Gastroesophageal sphincter (tissue), 4 donors: Measurements from ENCODE around the gene FRRS1L. TPM values are rescaled to one million over a fixed set of nuclear protein-coding genes. Genes with fewer than 3 reads are reported as not detected.

Source experiments
- ATAC-seq: fragments of 150-250 bp; one replicate; pipeline ENCODE4 v1.9.1; 2016; ENCODE audit warnings: mild to moderate bottlenecking, moderate library complexity
- H3K27ac ChIP-seq, 4 donors: fragments of 200-600 bp; sonication (generic) in 3 of 4; 1 replicate in 3 of 4; 2 replicates in 1 of 4; pipeline ENCODE4 v1.5.1; 2016 to 2019
- H3K27me3 ChIP-seq: fragments of 200-600 bp; sonication (generic); one replicate; pipeline ENCODE4 v1.5.1; 2019
- H3K36me3 ChIP-seq, 2 donors: fragments of 200-600 bp; sonication (generic); one replicate each; pipeline ENCODE4 v1.5.1; 2019; ENCODE audit warnings: control low read depth in 1 of 2
- H3K4me1 ChIP-seq, 3 donors: fragments of 200-600 bp; sonication (generic); 1 replicate in 2 of 3; 2 replicates in 1 of 3; pipeline ENCODE4 v1.5.1; 2016 to 2019; ENCODE audit warnings: control low read depth in 2 of 3
- H3K4me3 ChIP-seq, 2 donors: fragments of 200-600 bp; sonication (generic); one replicate each; pipeline ENCODE4 v1.5.1; 2019; ENCODE audit warnings: mild to moderate bottlenecking in 1 of 2, moderate library complexity in 1 of 2
- H3K9me3 ChIP-seq, 3 donors: fragments of 200-600 bp; sonication (generic); one replicate each; pipeline ENCODE4 v1.5.1; 2017 to 2019; ENCODE audit warnings: control low read depth in 2 of 3
- CTCF ChIP-seq, 4 experiments: fragments of 200-600 bp in 2 of 4; fragments of 450-650 bp in 2 of 4; sonication (generic) in 1 of 4; IDR thresholded peaks; one replicate each; pipeline ENCODE4 v1.5.1; 2017 to 2019; ENCODE audit warnings: antibody characterized with exemption in 4 of 4, mild to moderate bottlenecking in 2 of 4, moderate library complexity in 2 of 4
- EP300 ChIP-seq: sonication (generic); formaldehyde crosslinking; IDR thresholded peaks from one replicate; pipeline ENCODE4 v1.6.1; 2017; ENCODE audit warnings: antibody characterized with exemption, mild to moderate bottlenecking
- POLR2A ChIP-seq, 2 donors: fragments of 450-650 bp; IDR thresholded peaks; one replicate each; pipeline ENCODE4 v1.6.1; 2017; ENCODE audit warnings: antibody characterized with exemption in 2 of 2, mild to moderate bottlenecking in 2 of 2, moderate library complexity in 1 of 2
- POLR2AphosphoS5 ChIP-seq: sonication (generic); formaldehyde crosslinking; IDR thresholded peaks from one replicate; pipeline ENCODE4 v1.6.1; 2017; ENCODE audit warnings: antibody characterized with exemption
- WGBS, 2 donors: methylation state at CpG; one replicate each; pipeline ENCODE4 v1.1.5; 2018; ENCODE audit warnings: low coverage in 1 of 2; 5-methylcytosine and 5-hydroxymethylcytosine counted together
- total RNA-seq, 4 donors: library from RNA; depleted of rRNA; stranded (reverse); fragments of >200 nt; gene quantifications; one replicate each; pipeline ENCODE4 v1.1.0, GENCODE V29; 2016

Gene FRRS1L
- total RNA-seq, 4 donors from 2014 or later = 4.6 to 11.5 (median 10.1) TPM

GRCh38 chr9:109092051-109092580, 74.9 kb downstream of the FRRS1L start:
- Histone ChIP-seq H3K4me3 (no peak overlapping the region), H3K4me1 (peaks cover 9 to 52% (median 11%) of the 10 kb centered on the region in 3 donors), H3K27ac (peak overlapping the region in 3 of 4 donors; percentile 1 to 39 (median 14)), H3K9me3 (no peaks in the 10 kb centered on the region), H3K36me3 (peaks cover 0 to 52% of the 10 kb centered on the region in 2 donors), H3K27me3 (no peaks in the 10 kb centered on the region)
- no peak for TF ChIP-seq POLR2A (IDR thresholded peaks at IDR 0.05)
- peak; percentile 10 for TF ChIP-seq POLR2AphosphoS5
- no peak for ATAC-seq

- Histone ChIP-seq H3K27ac (peak overlapping the region in 1 of 4 donors; percentile 32), H3K27me3 (no peaks in the 10 kb centered on the region), H3K36me3 (peaks cover 0 to 85% of the 10 kb centered on the region in 2 donors), H3K4me1 (peaks cover 3 to 13% (median 8%) of the 10 kb centered on the region in 3 donors), H3K4me3 (no peak overlapping the region), H3K9me3 (no peaks in the 10 kb centered on the region)
- 92% methylated on average over 7 of the region's 7 CpGs; no CpG with 5 or more reads in 1 of the 2 donors for WGBS, 2 donors
- TF ChIP-seq POLR2A (IDR thresholded peaks at IDR 0.05) (no peak), POLR2AphosphoS5 (peak; percentile 65)
- no peak for ATAC-seq
These were observed 78.8 kb downstream of the FRRS1L start for GRCh38 chr9:109088221-109088620.

- no peaks in the 10 kb centered on the region for H3K9me3 ChIP-seq
- TF ChIP-seq POLR2AphosphoS5 (no peak), EP300 (no peak), CTCF (IDR thresholded peaks at IDR 0.05) (no peak), POLR2A (IDR thresholded peaks at IDR 0.05) (no peak)
- H3K27me3 ChIP-seq = no peaks in the 10 kb centered on the region
- peaks cover 3 to 10% (median 8%) of the 10 kb centered on the region in 3 donors for H3K4me1 ChIP-seq
- ATAC-seq = no peak
- WGBS, 2 donors = 57 to 76% methylated on average over 1 to 2 of the region's 2 CpGs
- H3K4me3 ChIP-seq = no peak overlapping the region
- H3K36me3 ChIP-seq = peaks cover 0 to 87% of the 10 kb centered on the region in 2 donors
- H3K27ac ChIP-seq = peak overlapping the region in 1 of 4 donors; percentile 32
These were observed 79.3 kb downstream of the FRRS1L start for GRCh38 chr9:109087795-109088194.

- TF ChIP-seq POLR2A (IDR thresholded peaks at IDR 0.05) = no peak
- no peak for TF ChIP-seq CTCF (IDR thresholded peaks at IDR 0.05)
- no peak for TF ChIP-seq EP300
- TF ChIP-seq POLR2AphosphoS5 = no peak
- Histone ChIP-seq H3K4me1 (peaks cover 0 to 8% (median 0%) of the 10 kb centered on the region in 3 donors), H3K27me3 (no peaks in the 10 kb centered on the region), H3K4me3 (no peak overlapping the region), H3K27ac (no peak overlapping the region), H3K9me3 (no peaks in the 10 kb centered on the region), H3K36me3 (peaks cover 0 to 77% of the 10 kb centered on the region in 2 donors)
- ATAC-seq = no peak
- WGBS, 2 donors = 87 to 91% methylated on average over 3 of the region's 3 CpGs
These were observed 80.8 kb downstream of the FRRS1L start for GRCh38 chr9:109086221-109086620.

- ATAC-seq = no peak
These were observed 81.5 kb downstream of the FRRS1L start for GRCh38 chr9:109085510-109085909.

More at GRCh38 chr9:109085510-109085909, 81.5 kb downstream of the FRRS1L start:
- Histone ChIP-seq H3K9me3 (no peaks in the 10 kb centered on the region), H3K4me1 (peaks cover 0 to 12% (median 0%) of the 10 kb centered on the region in 3 donors), H3K27ac (no peak overlapping the region), H3K4me3 (no peak overlapping the region), H3K36me3 (peaks cover 0 to 70% of the 10 kb centered on the region in 2 donors), H3K27me3 (no peaks in the 10 kb centered on the region)
- TF ChIP-seq CTCF (IDR thresholded peaks at IDR 0.05) = no peak
- TF ChIP-seq POLR2A (IDR thresholded peaks at IDR 0.05) = no peak
- TF ChIP-seq EP300 = no peak
- no peak for TF ChIP-seq POLR2AphosphoS5
